ENCODE results near the gene SH2D1B.

SH2D1B gene

GRCh38 chr1:162400790-162401355 is 11.1 kb downstream of the SH2D1B start:
- intact Hi-C loops (cut with DNase I) = no loop called here

GRCh38 chr1:162398999-162399580 is 12.8 kb downstream of the SH2D1B start:
- intact Hi-C loops (cut with DNase I) = no loop called here
- no peak for DNase-seq

More at GRCh38 chr1:162400790-162401355, 11.1 kb downstream of the SH2D1B start:
- no peak for DNase-seq

- no peak for DNase-seq
- intact Hi-C loops (cut with DNase I) = no loop called here
These were observed 13.9 kb downstream of the SH2D1B start for GRCh38 chr1:162397943-162398560.

- intact Hi-C loops (cut with DNase I) = no loop called here
- no peak for DNase-seq
These were observed 14.9 kb downstream of the SH2D1B start for GRCh38 chr1:162397039-162397448.

- intact Hi-C loops (cut with DNase I) = no loop called here
These were observed 15.6 kb downstream of the SH2D1B start for GRCh38 chr1:162396201-162396906.

GRCh38 chr1:162391790-162392563 is 20.0 kb downstream of the SH2D1B start:
- peak in 2 of 10 donors; percentile 32 to 43 for DNase-seq
- intact Hi-C loops (cut with DNase I) = loop anchor here (5.0 kb wide), 1 partner anchor 335 kb away; no protein-coding TSS in a partner anchor

More at GRCh38 chr1:162396201-162396906, 15.6 kb downstream of the SH2D1B start:
- DNase-seq = no peak

- intact Hi-C loops (cut with DNase I) = loop anchor here (5.0 kb wide), 1 partner anchor 333 kb away; no protein-coding TSS in a partner anchor
- no peak for DNase-seq
These were observed 21.3 kb downstream of the SH2D1B start for GRCh38 chr1:162390396-162391185.

GRCh38 chr1:162389971-162390370 is 22.0 kb downstream of the SH2D1B start:
- intact Hi-C loops (cut with DNase I) = loop anchor here (5.0 kb wide), 1 partner anchor 333 kb away; no protein-coding TSS in a partner anchor
- no peak for DNase-seq

- DNase-seq = no peak
- intact Hi-C loops (cut with DNase I) = no loop called here
These were observed 22.7 kb downstream of the SH2D1B start for GRCh38 chr1:162389021-162389818.

- intact Hi-C loops (cut with DNase I) = no loop called here
- DNase-seq = no peak
These were observed 23.3 kb downstream of the SH2D1B start for GRCh38 chr1:162388615-162389014.

GRCh38 chr1:162388083-162388594 is 23.8 kb downstream of the SH2D1B start:
- intact Hi-C loops (cut with DNase I) = no loop called here
- DNase-seq = no peak

GRCh38 chr1:162387226-162388082 is 24.5 kb downstream of the SH2D1B start:
- no peak for DNase-seq
- intact Hi-C loops (cut with DNase I) = no loop called here

GRCh38 chr1:162386292-162387225 is 25.4 kb downstream of the SH2D1B start:
- no peak for DNase-seq
- intact Hi-C loops (cut with DNase I) = no loop called here

GRCh38 chr1:162385702-162386101 is 26.2 kb downstream of the SH2D1B start:
- intact Hi-C loops (cut with DNase I) = no loop called here
- no peak for DNase-seq

- intact Hi-C loops (cut with DNase I) = no loop called here
- no peak for DNase-seq
These were observed 26.7 kb downstream of the SH2D1B start for GRCh38 chr1:162385280-162385623.

GRCh38 chr1:162384601-162385279 is 27.2 kb downstream of the SH2D1B start:
- no peak for DNase-seq

More at GRCh38 chr1:162384601-162385279, 27.2 kb downstream of the SH2D1B start:
- intact Hi-C loops (cut with DNase I) = no loop called here
